ENCODE measurements around the gene CHD2. TPM values are rescaled to one million over a fixed set of nuclear protein-coding genes. Genes with fewer than 3 reads are reported as not detected.

Gene CHD2
- total RNA-seq, 2 donors from 2014 or later, result 31.1 to 37.9 TPM

DNA sequence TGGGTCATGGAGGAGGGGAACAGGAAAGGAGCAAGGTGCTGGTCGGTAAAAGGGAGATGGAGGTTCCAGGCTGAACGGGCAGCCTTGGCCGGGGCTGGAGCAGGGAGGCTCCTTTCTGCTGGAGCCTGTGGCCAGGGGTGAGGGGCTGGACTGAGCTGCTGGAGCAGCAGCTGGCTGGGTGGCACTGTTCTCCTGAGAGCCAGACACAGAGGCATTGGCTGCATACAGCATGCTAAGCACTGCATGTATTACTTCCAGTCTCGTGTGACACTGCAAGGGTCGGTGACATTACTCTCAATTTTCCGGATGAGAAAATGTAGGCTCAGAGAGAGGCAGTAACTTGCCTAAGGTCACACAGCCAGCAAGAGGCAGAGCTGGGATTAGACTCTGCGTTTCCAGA lies 146.6 kb downstream of the CHD2 start:
- H3K4me3 ChIP-seq, result no peak overlapping the region
- peaks cover 0 to 9% of the 10 kb centered on the region in 2 donors for H3K9me3 ChIP-seq
- no peaks in the 10 kb centered on the region for H3K4me1 ChIP-seq
- H3K27ac ChIP-seq, result no peak overlapping the region
- H3K27me3 ChIP-seq, result no peaks in the 10 kb centered on the region
- H3K36me3 ChIP-seq, result peaks cover 30% of the 10 kb centered on the region
- TF ChIP-seq CTCF (IDR thresholded peaks at IDR 0.05), result no peak
- DNase-seq (ENCODE audit: low spot score), result no peak

- peaks cover 32% of the 10 kb centered on the region for H3K36me3 ChIP-seq
- no peak for DNase-seq (ENCODE audit: low spot score)
- no peak overlapping the region for H3K27ac ChIP-seq
These were observed 147.7 kb downstream of the CHD2 start for GRCh38 chr15:93047621-93048425.

GRCh38 chr15:93048426-93048721 lies 148.2 kb downstream of the CHD2 start:
- H3K27me3 ChIP-seq, result no peaks in the 10 kb centered on the region
- peaks cover 32% of the 10 kb centered on the region for H3K36me3 ChIP-seq
- peaks cover 0 to 9% of the 10 kb centered on the region in 2 donors for H3K9me3 ChIP-seq
- no peak for DNase-seq (ENCODE audit: low spot score)
- no peaks in the 10 kb centered on the region for H3K4me1 ChIP-seq
- TF ChIP-seq CTCF (IDR thresholded peaks at IDR 0.05), result no peak
- H3K27ac ChIP-seq, result no peak overlapping the region
- no peak overlapping the region for H3K4me3 ChIP-seq

More at GRCh38 chr15:93047621-93048425, 147.7 kb downstream of the CHD2 start:
- peaks cover 0 to 9% of the 10 kb centered on the region in 2 donors for H3K9me3 ChIP-seq
- H3K4me3 ChIP-seq, result no peak overlapping the region
- TF ChIP-seq CTCF (IDR thresholded peaks at IDR 0.05), result no peak
- H3K27me3 ChIP-seq, result no peaks in the 10 kb centered on the region
- H3K4me1 ChIP-seq, result no peaks in the 10 kb centered on the region

DNA sequence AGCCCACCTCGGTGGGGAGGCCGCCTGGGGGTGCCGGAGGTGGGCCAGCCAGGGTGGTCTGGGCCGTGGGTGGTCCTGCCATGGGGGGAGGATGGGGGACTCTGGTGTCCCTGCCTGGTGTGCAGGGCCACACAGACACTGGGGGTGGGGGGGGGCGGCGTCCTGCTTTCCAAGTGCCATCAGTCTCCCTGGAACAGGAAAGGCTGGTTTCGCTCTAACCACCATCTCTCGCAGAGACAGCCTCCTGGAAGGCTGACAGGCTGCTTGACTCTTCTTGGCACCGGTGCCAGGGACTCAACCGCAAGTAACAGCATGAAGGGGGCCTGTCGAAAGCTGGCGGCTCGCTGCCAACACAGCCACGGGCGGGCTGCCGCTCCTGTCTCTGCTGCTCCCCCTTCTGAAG lies 148.6 kb downstream of the CHD2 start:
- H3K27ac ChIP-seq, result no peak overlapping the region
- peaks cover 0 to 9% of the 10 kb centered on the region in 2 donors for H3K9me3 ChIP-seq
- TF ChIP-seq CTCF (IDR thresholded peaks at IDR 0.05), result no peak
- no peak overlapping the region for H3K4me3 ChIP-seq
- no peak for DNase-seq (ENCODE audit: low spot score)
- peaks cover 32% of the 10 kb centered on the region for H3K36me3 ChIP-seq
- H3K4me1 ChIP-seq, result no peaks in the 10 kb centered on the region
- H3K27me3 ChIP-seq, result no peaks in the 10 kb centered on the region

DNA sequence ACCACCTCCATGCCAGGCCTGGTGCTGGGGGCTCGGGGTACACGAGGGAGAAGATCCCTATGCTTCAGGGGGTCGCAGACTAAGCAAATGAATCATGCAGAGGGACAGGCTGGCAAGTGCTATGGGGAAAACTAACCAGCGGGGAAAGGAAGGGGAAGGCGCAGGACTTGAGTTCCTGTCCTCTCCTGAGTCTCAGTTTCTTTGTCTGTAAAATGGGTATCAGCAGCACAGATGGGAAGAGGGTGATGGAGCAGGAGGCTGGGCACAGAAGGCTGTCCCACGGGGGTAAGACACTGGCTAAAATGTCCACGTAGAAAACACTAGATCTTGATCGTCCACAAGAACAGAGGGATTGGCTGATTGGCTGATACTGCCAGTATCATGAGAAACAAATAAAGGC lies 149.1 kb downstream of the CHD2 start:
- no peaks in the 10 kb centered on the region for H3K4me1 ChIP-seq
- H3K4me3 ChIP-seq, result no peak overlapping the region
- H3K9me3 ChIP-seq, result peaks cover 0 to 9% of the 10 kb centered on the region in 2 donors
- no peak overlapping the region for H3K27ac ChIP-seq
- H3K36me3 ChIP-seq, result peaks cover 32% of the 10 kb centered on the region
- H3K27me3 ChIP-seq, result no peaks in the 10 kb centered on the region
- DNase-seq (ENCODE audit: low spot score), result no peak
- TF ChIP-seq CTCF (IDR thresholded peaks at IDR 0.05), result no peak

All from right atrium auricular region (tissue), 2 donors.